HG03460 (cell line): ENCODE measurements around the gene DEUP1.

Experiments used
- ATAC-seq: cut with Tn5 transposase; IDR thresholded peaks from one replicate; pipeline ENCODE4 v1.9.1; 2021; ENCODE audit not compliant: unreplicated experiment

Gene DEUP1

GRCh38 chr11:93476796-93477195 is 146.3 kb downstream of the DEUP1 start:
- no peak for ATAC-seq

GRCh38 chr11:93477684-93478234 is 147.2 kb downstream of the DEUP1 start:
- ATAC-seq = no peak

- no peak for ATAC-seq
Observed at GRCh38 chr11:93478841-93479240, 148.3 kb downstream of the DEUP1 start.

- ATAC-seq = no peak
Observed at GRCh38 chr11:93480256-93480655, 149.7 kb downstream of the DEUP1 start.

- ATAC-seq = no peak
Observed at GRCh38 chr11:93480756-93481155, 150.2 kb downstream of the DEUP1 start.

GRCh38 chr11:93481279-93481678 is 150.7 kb downstream of the DEUP1 start:
- ATAC-seq = no peak

- no peak for ATAC-seq
Observed at GRCh38 chr11:93481696-93482095, 151.2 kb downstream of the DEUP1 start.

GRCh38 chr11:93482556-93482955 is 152.0 kb downstream of the DEUP1 start:
- no peak for ATAC-seq

- no peak for ATAC-seq
Observed at GRCh38 chr11:93484716-93485115, 154.2 kb downstream of the DEUP1 start.

GRCh38 chr11:93485983-93486382 is 155.4 kb downstream of the DEUP1 start:
- ATAC-seq = no peak

- ATAC-seq = no peak
Observed at GRCh38 chr11:93487032-93487483, 156.5 kb downstream of the DEUP1 start.
